T-cell (primary cell): ENCODE measurements around the gene CDS2. TPM values are rescaled to one million over a fixed set of nuclear protein-coding genes. Genes with fewer than 3 reads are reported as not detected.

Source experiments
- ATAC-seq, 4 experiments: fragments of 200-7000 bp in 3 of 4; fragments of 150-1000 bp in 1 of 4; cut with Tn5 transposase; replicated peaks in 1 of 4; 1 replicate in 3 of 4; 2 replicates in 1 of 4; pipeline ENCODE4 v1.10.0; 2021; ENCODE audit warnings: moderate library complexity in 3 of 4, mild to moderate bottlenecking in 2 of 4, moderate number of reproducible peaks in 1 of 4
- CTCF ChIA-PET, 2 donors: fragments of 300-600 bp; sonication (Branson Sonifier 250); formaldehyde crosslinking; loops; one replicate each; lab custom pipeline; 2022; ENCODE audit warnings: antibody characterized with exemption in 2 of 2; lab: Charles Lee
- POLR2A ChIA-PET, 2 donors: fragments of 300-600 bp; sonication (Branson Sonifier 250); formaldehyde crosslinking; loops; one replicate each; lab custom pipeline; 2022; ENCODE audit warnings: antibody characterized with exemption in 2 of 2; lab: Charles Lee
- DNase-seq, 35 experiments: peaks; one replicate each; pipeline versions ENCODE4 v3.0.0 to v3.0.0-alpha.2; 2013 to 2023
- H3K27ac ChIP-seq: one replicate; pipeline ENCODE4 v1.5.1; 2013; ENCODE audit warnings: low read length
- H3K27me3 ChIP-seq, 2 experiments: replicated peaks in 1 of 2; 1 replicate in 1 of 2; 2 replicates in 1 of 2; pipeline versions ENCODE4 v1.6.1 to v1.7.0; 2013; ENCODE audit warnings: low read length in 1 of 2, mixed read lengths in 1 of 2; ENCODE audit not compliant: control insufficient read depth in 2 of 2, insufficient read depth in 2 of 2; ENCODE audit errors: extremely low read depth in 1 of 2
- H3K36me3 ChIP-seq, 2 donors: 1 replicate in 1 of 2; 2 replicates in 1 of 2; pipeline versions ENCODE4 v1.6.1 to v1.7.0; 2013; ENCODE audit warnings: low read length in 1 of 2; ENCODE audit not compliant: control insufficient read depth in 2 of 2, insufficient read depth in 1 of 2; ENCODE audit errors: extremely low read depth in 1 of 2
- H3K4me1 ChIP-seq, 2 experiments: 1 replicate in 1 of 2; 2 replicates in 1 of 2; pipeline versions ENCODE4 v1.6.1 to v1.7.0; 2013; ENCODE audit warnings: low read length in 2 of 2, mixed read lengths in 1 of 2; ENCODE audit not compliant: insufficient read depth in 2 of 2, control insufficient read depth in 1 of 2; ENCODE audit errors: extremely low read depth in 1 of 2
- H3K4me3 ChIP-seq, 2 donors: 1 replicate in 1 of 2; 2 replicates in 1 of 2; pipeline versions ENCODE4 v1.5.1 to v1.7.0; 2013; ENCODE audit warnings: mild to moderate bottlenecking in 2 of 2, low read length in 1 of 2, moderate library complexity in 1 of 2; ENCODE audit not compliant: control insufficient read depth in 1 of 2; ENCODE audit errors: extremely low read depth in 1 of 2
- H3K9me3 ChIP-seq: 2 replicates; pipeline ENCODE4 v1.7.0; 2013
- H3K27ac Mint-ChIP-seq, 2 donors: one replicate each; pipeline ENCODE4 v1.8.0; 2020 to 2021; ENCODE audit warnings: mild to moderate bottlenecking in 2 of 2, mixed read lengths in 2 of 2
- H3K27me3 Mint-ChIP-seq, 2 donors: one replicate each; pipeline ENCODE4 v1.8.0; 2021 to 2022; ENCODE audit warnings: mixed read lengths in 2 of 2
- H3K36me3 Mint-ChIP-seq: one replicate; pipeline ENCODE4 v1.8.0; 2021; ENCODE audit warnings: mixed read lengths
- H3K4me1 Mint-ChIP-seq, 3 donors: one replicate each; pipeline ENCODE4 v1.8.0; 2020 to 2022; ENCODE audit warnings: mixed read lengths in 3 of 3, mild to moderate bottlenecking in 1 of 3
- H3K4me3 Mint-ChIP-seq, 3 donors: one replicate each; pipeline ENCODE4 v1.8.0; 2020 to 2022; ENCODE audit warnings: mild to moderate bottlenecking in 3 of 3, mixed read lengths in 3 of 3, moderate library complexity in 3 of 3
- H3K9me3 Mint-ChIP-seq, 3 donors: one replicate each; pipeline ENCODE4 v1.8.0; 2020 to 2022; ENCODE audit warnings: mixed read lengths in 3 of 3
- WGBS: methylation state at CpG from one replicate; pipeline ENCODE4 v1.1.5; 2013; ENCODE audit warnings: missing lambda C conversion rate; ENCODE audit not compliant: insufficient coverage; 5-methylcytosine and 5-hydroxymethylcytosine counted together
- total RNA-seq, 35 experiments: library from RNA in 6 of 35; stranded (reverse) in 6 of 35; fragments of 120-200 nt in 1 of 35; gene quantifications; one replicate each; pipeline versions ENCODE4 v1.2.1 to v1.2.4 and lab custom pipeline; 2013 to 2026

Gene CDS2
- total RNA-seq, 5 donors from 2014 or later (not counting 1 experiment from before 2014, with no cell fraction given): 47.1 to 62.2 (median 48.9) TPM

DNA sequence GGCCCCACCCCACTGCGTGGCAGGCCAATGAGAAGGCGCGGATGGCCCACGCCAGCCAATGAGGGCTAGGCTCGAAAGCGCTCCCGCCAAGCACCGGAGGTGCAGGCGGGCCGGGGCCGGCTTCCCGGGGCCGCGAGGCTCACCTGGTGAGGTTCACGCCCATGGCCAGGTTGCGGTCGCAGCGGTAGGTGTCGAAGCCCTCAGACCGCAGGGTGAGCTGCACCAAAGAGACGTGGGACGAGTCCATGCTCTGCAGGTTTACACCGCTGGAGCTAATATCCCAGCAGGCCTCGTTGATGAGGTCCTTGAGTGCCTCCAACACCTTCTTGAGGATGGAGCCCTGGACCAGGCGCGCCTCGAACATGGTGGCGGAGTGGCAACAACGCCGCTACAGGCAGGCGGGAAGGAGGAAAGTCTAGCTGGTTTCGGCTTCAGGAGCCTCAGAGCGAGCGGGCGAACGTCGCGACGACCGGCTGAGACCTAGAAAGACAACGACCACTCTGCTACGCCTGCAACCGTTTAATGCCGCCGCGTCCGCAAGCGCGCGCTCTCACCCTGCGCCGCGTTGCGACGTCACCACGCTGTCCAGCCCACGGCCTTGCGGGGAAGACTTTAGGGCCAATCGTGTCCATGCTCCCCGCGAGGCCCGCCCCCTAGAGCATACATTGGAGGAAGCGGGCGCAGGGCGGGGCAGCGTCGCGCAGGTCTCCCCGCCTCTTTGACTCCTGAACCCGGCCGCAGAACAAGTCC is 7.2 kb upstream of the CDS2 start, which contains the start of gene PCNA:
TSS of gene PCNA (minus strand) at position 524 of the 750 bp plus-strand sequence. CDS start at position 364, 160 bp downstream.
- Histone ChIP-seq H3K9me3 (no peaks in the 10 kb centered on the region), H3K27ac (peak within 1 kb of the TSS; percentile 73), H3K27me3 (no peaks in the 10 kb centered on the region), H3K4me1 (peaks cover 12 to 19% of the 10 kb centered on the region in 2 experiments), H3K36me3 (peaks cover 2 to 27% of the 10 kb centered on the region in 2 donors), H3K4me3 (peak within 1 kb of the TSS; percentile 71 to 81)
- H3K4me1 Mint-ChIP-seq: peaks cover 37% of the 10 kb centered on the region in 3 donors
- H3K9me3 Mint-ChIP-seq: no peaks in the 10 kb centered on the region
- H3K4me3 Mint-ChIP-seq: peak within 1 kb of the TSS; percentile 90 to 93 (median 91)
- peaks cover 23% of the 10 kb centered on the region for H3K36me3 Mint-ChIP-seq
- 0% methylated on average over 71 of the region's 71 CpGs for WGBS
- H3K27me3 Mint-ChIP-seq: no peaks in the 10 kb centered on the region
- H3K27ac Mint-ChIP-seq: peak within 1 kb of the TSS; percentile 94 to 97
- ChIA-PET CTCF (interaction anchor here (0.7 to 2.1 kb wide), 3 partner anchors 49 to 73 kb away, joined by 4 to 9 read pairs (median 5); no protein-coding TSS in a partner anchor), POLR2A (interaction anchor here (0.6 to 0.9 kb wide), 3 partner anchors 9 to 306 kb away, joined by 3 to 8 read pairs (median 5); no protein-coding TSS in a partner anchor)
- peak; percentile 89 to 96 (median 94) for ATAC-seq
- peak; percentile 90 to 98 (median 94) for DNase-seq

DNA sequence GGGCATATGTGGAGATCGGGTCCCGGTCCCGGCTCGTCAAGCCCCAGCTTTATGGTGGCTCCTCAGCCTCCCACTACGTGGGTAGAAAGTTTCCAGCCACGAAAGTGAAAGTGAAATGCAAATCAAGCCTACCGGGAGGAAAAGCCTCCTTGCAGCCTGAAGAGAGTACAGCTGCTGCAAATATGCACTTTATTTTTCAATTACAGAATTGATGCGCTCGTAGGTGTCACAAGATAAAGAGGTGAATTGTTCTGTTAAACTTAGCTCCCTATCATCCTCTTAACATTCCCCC is 6.7 kb upstream of the CDS2 start:
- peak overlapping the region; percentile 94 to 97 for H3K27ac Mint-ChIP-seq
- H3K9me3 ChIP-seq: no peaks in the 10 kb centered on the region
- H3K4me1 ChIP-seq: peaks cover 12 to 19% of the 10 kb centered on the region in 2 experiments
- H3K36me3 ChIP-seq: peaks cover 2 to 22% of the 10 kb centered on the region in 2 donors
- peak overlapping the region; percentile 73 for H3K27ac ChIP-seq
- peak overlapping the region; percentile 71 to 81 for H3K4me3 ChIP-seq
- ATAC-seq (no peak), DNase-seq (no peak)
- H3K27me3 Mint-ChIP-seq: no peaks in the 10 kb centered on the region
- peaks cover 18% of the 10 kb centered on the region for H3K36me3 Mint-ChIP-seq
- peaks cover 37% of the 10 kb centered on the region in 3 donors for H3K4me1 Mint-ChIP-seq
- WGBS: 0% methylated on average over 2 of the region's 9 CpGs
- peak overlapping the region; percentile 90 to 93 (median 91) for H3K4me3 Mint-ChIP-seq
- ChIA-PET CTCF (interaction anchor here (0.7 to 2.1 kb wide), 3 partner anchors 49 to 72 kb away, joined by 4 to 9 read pairs (median 5); no protein-coding TSS in a partner anchor), POLR2A (interaction anchor here in 1 of 2 donors (0.9 kb wide), 1 partner anchor 9 kb away, joined by 3 read pairs; no protein-coding TSS in a partner anchor)
- no peaks in the 10 kb centered on the region for H3K9me3 Mint-ChIP-seq
- no peaks in the 10 kb centered on the region for H3K27me3 ChIP-seq

DNA sequence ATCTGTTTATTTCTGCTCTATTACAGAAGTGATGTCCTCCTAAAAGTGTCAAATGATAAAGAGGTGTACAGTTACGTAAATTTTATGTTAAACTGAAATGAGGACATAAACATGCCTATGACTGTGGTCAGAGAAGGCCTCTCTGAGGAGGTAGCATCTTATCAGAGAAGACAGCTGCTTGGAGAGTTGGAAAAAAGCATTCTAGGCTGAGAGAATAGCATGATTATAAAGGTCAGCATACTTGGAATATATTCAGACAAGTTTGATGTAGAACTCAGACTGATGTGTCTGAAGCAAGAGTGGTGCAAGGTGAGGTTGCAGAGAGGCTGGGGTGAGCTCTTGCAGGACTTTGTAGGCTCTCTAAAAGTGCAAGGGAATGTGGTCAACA is 3.9 kb upstream of the CDS2 start:
- ChIA-PET CTCF (no interaction called here), POLR2A (no interaction called here)
- Histone ChIP-seq H3K27me3 (no peaks in the 10 kb centered on the region), H3K4me1 (peaks cover 22 to 26% of the 10 kb centered on the region in 2 experiments), H3K36me3 (no peaks in the 10 kb centered on the region), H3K9me3 (no peaks in the 10 kb centered on the region), H3K4me3 (no peak overlapping the region), H3K27ac (no peak overlapping the region)
- Mint-ChIP-seq H3K36me3 (peaks cover 2% of the 10 kb centered on the region), H3K27me3 (no peaks in the 10 kb centered on the region), H3K27ac (no peak overlapping the region), H3K4me3 (no peak overlapping the region), H3K4me1 (peaks cover 42 to 44% (median 42%) of the 10 kb centered on the region in 3 donors), H3K9me3 (no peaks in the 10 kb centered on the region)
- ATAC-seq (no peak), DNase-seq (no peak)
- WGBS: 83% methylated on average over 1 of the region's 1 CpG

DNA sequence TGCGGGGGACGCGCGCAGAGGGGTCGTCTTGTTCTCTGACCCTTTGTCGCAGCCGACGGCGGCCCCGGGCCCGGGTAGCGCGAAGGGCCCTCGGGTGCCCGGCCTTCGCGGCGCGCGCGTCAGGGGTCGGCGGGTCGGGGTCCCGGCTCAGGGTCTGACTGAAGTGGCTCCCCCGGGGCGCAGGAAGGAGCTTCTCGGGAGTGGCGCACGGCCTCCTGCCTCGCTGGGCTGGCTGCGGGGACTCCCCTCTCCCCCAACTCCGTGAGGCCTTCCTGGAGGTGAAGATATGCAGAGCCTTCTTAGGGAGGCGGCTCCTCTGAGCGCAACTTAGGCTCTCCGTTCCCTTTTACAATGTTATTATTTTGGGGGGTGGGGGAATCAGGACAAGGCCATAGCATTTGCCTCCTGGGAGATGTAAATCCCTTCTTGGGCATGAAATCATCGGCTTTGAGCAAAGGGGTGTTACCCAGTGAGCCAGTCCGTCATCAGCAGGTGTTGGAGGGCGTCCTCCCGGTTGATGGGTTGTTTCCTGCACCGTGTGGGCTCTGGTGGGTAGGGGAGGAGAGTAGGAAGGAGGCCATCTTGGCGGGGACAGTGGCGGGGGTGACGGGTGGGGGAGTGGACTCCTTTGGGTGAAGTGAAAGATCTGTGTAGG is 523 bp downstream of the CDS2 start:
- Mint-ChIP-seq H3K27ac (peak overlapping the region; percentile 95), H3K27me3 (no peaks in the 10 kb centered on the region), H3K36me3 (no peaks in the 10 kb centered on the region), H3K4me3 (peak overlapping the region; percentile 90 to 94 (median 93)), H3K4me1 (peaks cover 35 to 37% (median 36%) of the 10 kb centered on the region in 3 donors), H3K9me3 (no peaks in the 10 kb centered on the region)
- DNase-seq: peak; percentile 32 to 81 (median 70)
- peak; percentile 26 to 48 (median 32) for ATAC-seq
- Histone ChIP-seq H3K4me1 (peaks cover 18 to 28% of the 10 kb centered on the region in 2 experiments), H3K4me3 (peak overlapping the region; percentile 77 to 86), H3K27ac (peak overlapping the region; percentile 99), H3K27me3 (no peaks in the 10 kb centered on the region), H3K36me3 (peaks cover 0 to 10% of the 10 kb centered on the region in 2 donors), H3K9me3 (no peaks in the 10 kb centered on the region)
- POLR2A ChIA-PET: interaction anchor here (0.6 to 1.2 kb wide), 8 partner anchors 12 to 315 kb away, joined by 3 to 13 read pairs (median 4); no protein-coding TSS in a partner anchor
- CTCF ChIA-PET: interaction anchor here (0.6 to 2.1 kb wide), 15 partner anchors 11 to 709 kb away, joined by 3 to 46 read pairs (median 4); no protein-coding TSS in a partner anchor
- WGBS: under 1% methylated on average over 32 of the region's 44 CpGs

DNA sequence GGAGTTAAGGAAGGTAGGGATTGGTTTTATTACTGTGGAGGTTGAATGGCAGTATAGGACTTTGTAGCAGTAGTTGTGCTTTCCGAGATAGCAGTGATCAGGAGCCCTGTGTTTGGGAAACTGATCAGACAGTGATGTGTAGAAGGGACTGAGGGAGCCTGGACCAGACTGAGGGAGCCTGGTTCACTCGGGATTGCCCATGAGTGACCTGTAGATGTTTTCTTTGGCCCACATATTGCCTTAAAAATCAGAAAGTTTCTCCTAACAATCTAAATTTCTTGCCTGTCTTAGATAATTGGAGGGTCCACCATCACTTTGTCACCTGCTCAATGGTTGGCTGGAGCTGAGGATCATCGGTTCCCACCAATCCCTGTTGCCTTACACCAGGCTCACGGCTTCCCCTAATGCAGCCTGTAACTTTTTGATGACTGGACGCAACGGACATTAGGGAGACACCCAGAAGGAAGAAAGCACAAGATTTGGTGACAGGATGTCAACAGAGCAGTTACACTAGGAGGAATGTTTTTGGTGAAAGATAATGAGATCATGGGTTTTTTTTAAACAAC is 1.1 kb downstream of the CDS2 start:
- Mint-ChIP-seq H3K27me3 (no peaks in the 10 kb centered on the region), H3K36me3 (no peaks in the 10 kb centered on the region), H3K4me1 (peaks cover 35 to 37% (median 36%) of the 10 kb centered on the region in 3 donors), H3K27ac (peak overlapping the region; percentile 95), H3K4me3 (peak overlapping the region; percentile 90 to 94 (median 93)), H3K9me3 (no peaks in the 10 kb centered on the region)
- Histone ChIP-seq H3K4me3 (peak overlapping the region; percentile 77 to 86), H3K4me1 (peaks cover 18 to 28% of the 10 kb centered on the region in 2 experiments), H3K9me3 (no peaks in the 10 kb centered on the region), H3K36me3 (peaks cover 0 to 10% of the 10 kb centered on the region in 2 donors), H3K27ac (peak overlapping the region; percentile 99), H3K27me3 (no peaks in the 10 kb centered on the region)
- POLR2A ChIA-PET: interaction anchor here in 1 of 2 donors (0.8 kb wide), 1 partner anchor 11 kb away, joined by 3 read pairs; no protein-coding TSS in a partner anchor
- DNase-seq (no peak), ATAC-seq (no peak)
- WGBS: no CpG with 5 or more reads among the region's 6 CpGs
- CTCF ChIA-PET: interaction anchor here in 1 of 2 donors (1.0 to 2.1 kb wide), 3 partner anchors 12 to 64 kb away, joined by 4 to 46 read pairs (median 5); no protein-coding TSS in a partner anchor
